Measurements from ENCODE around the gene VPS16. TPM values are rescaled to one million over a fixed set of nuclear protein-coding genes. Genes with fewer than 3 reads are reported as not detected.

The VPS16 gene
- total RNA-seq, 1 experiment from 2014 or later = 26.2 TPM

GRCh38 chr20:2812189-2812588 lies 28.4 kb upstream of the VPS16 start:
- peaks cover 55% of the 10 kb centered on the region for H3K27me3 Mint-ChIP-seq (ENCODE audit: low read depth)
- no peak overlapping the region for H3K4me3 Mint-ChIP-seq
- POLR2A ChIA-PET = no interaction called here
- H3K9me3 Mint-ChIP-seq = peaks cover 25% of the 10 kb centered on the region
- no peak for TF ChIP-seq ZNF219 (CRISPR knock-in tag; IDR thresholded peaks at IDR 0.05; ENCODE audit: borderline replicate concordance)
- no peak for TF ChIP-seq ZNF423 (CRISPR knock-in tag; IDR thresholded peaks at IDR 0.05)
- no peak for TF ChIP-seq USF2 (CRISPR knock-in tag; IDR thresholded peaks at IDR 0.05)
- no peak for TF ChIP-seq FOXP1 (CRISPR knock-in tag; IDR thresholded peaks at IDR 0.05; ENCODE audit: borderline replicate concordance)
- no peak for TF ChIP-seq E2F1 (CRISPR knock-in tag; IDR thresholded peaks at IDR 0.05)
- TF ChIP-seq ZNF416 (CRISPR knock-in tag; IDR thresholded peaks at IDR 0.05) = no peak
- no peak for TF ChIP-seq ATF6 (CRISPR knock-in tag; IDR thresholded peaks at IDR 0.05)
- no peak for TF ChIP-seq ZNF425 (CRISPR knock-in tag; conservative IDR thresholded peaks at IDR 0.05)
- CTCF ChIA-PET = interaction anchor here (1.0 kb wide), 1 partner anchor 139 kb away, joined by 3 read pairs; no protein-coding TSS in a partner anchor
- DNase-seq (ENCODE audit: low spot score) = no peak
- H3K27ac Mint-ChIP-seq = no peak overlapping the region
- H3K36me3 Mint-ChIP-seq = no peaks in the 10 kb centered on the region
- ATAC-seq = no peak
- H3K4me1 Mint-ChIP-seq = no peaks in the 10 kb centered on the region

- H3K27me3 Mint-ChIP-seq (ENCODE audit: low read depth) = peaks cover 55% of the 10 kb centered on the region
- ChIA-PET CTCF (interaction anchor here (0.8 to 1.4 kb wide), 2 partner anchors 21 to 38 kb away, joined by 3 to 5 read pairs; no protein-coding TSS in a partner anchor), POLR2A (interaction anchor here (0.7 kb wide), 1 partner anchor 21 kb away, joined by 4 read pairs; no protein-coding TSS in a partner anchor)
- H3K27ac Mint-ChIP-seq = no peak overlapping the region
- ATAC-seq (no peak), DNase-seq (ENCODE audit: low spot score) (no peak)
- H3K4me3 Mint-ChIP-seq = no peak overlapping the region
- H3K36me3 Mint-ChIP-seq = no peaks in the 10 kb centered on the region
- peaks cover 23% of the 10 kb centered on the region for H3K9me3 Mint-ChIP-seq
- no peaks in the 10 kb centered on the region for H3K4me1 Mint-ChIP-seq
- TF ChIP-seq ATF6 (CRISPR knock-in tag; IDR thresholded peaks at IDR 0.05) (no peak), RELA (CRISPR knock-in tag; IDR thresholded peaks at IDR 0.05; ENCODE audit: borderline replicate concordance) (no peak), FOXP1 (CRISPR knock-in tag; IDR thresholded peaks at IDR 0.05; ENCODE audit: borderline replicate concordance) (no peak), ZBTB43 (CRISPR knock-in tag; IDR thresholded peaks at IDR 0.05) (no peak), SMAD4 (CRISPR knock-in tag; IDR thresholded peaks at IDR 0.05) (no peak), ZNF425 (CRISPR knock-in tag; conservative IDR thresholded peaks at IDR 0.05) (no peak), CREB1 (CRISPR knock-in tag; IDR thresholded peaks at IDR 0.05) (no peak), ELF4 (CRISPR knock-in tag; IDR thresholded peaks at IDR 0.05; ENCODE audit: low read depth) (no peak), NFYB (CRISPR knock-in tag; conservative IDR thresholded peaks at IDR 0.05; ENCODE audit: low read depth) (no peak), NR1H2 (CRISPR knock-in tag; IDR thresholded peaks at IDR 0.05) (no peak), ARID4B (CRISPR knock-in tag; IDR thresholded peaks at IDR 0.05; ENCODE audit: borderline replicate concordance) (no peak)
These were observed 26.5 kb upstream of the VPS16 start for GRCh38 chr20:2814076-2814475.
